HG02571 (cell line): ENCODE results near the gene STEAP1B.
A peak's percentile ranks its signal among the peaks of the same experiment; 100 is the strongest.
"Not testable (repeated sequence)": the region's sequence is repeated elsewhere in the genome, so short reads cannot be mapped to it uniquely, and the experiment has no call there.

Source experiments
- ATAC-seq: cut with Tn5 transposase; IDR thresholded peaks from one replicate; pipeline ENCODE4 v1.9.1; 2021; ENCODE audit warnings: mild to moderate bottlenecking, moderate library complexity; ENCODE audit not compliant: unreplicated experiment

STEAP1B gene

GRCh38 chr7:22460363-22460988, 39.5 kb downstream of the STEAP1B start:
- no peak for ATAC-seq

GRCh38 chr7:22457471-22457870, 42.5 kb downstream of the STEAP1B start:
- ATAC-seq = no peak

GRCh38 chr7:22454446-22454845, 45.5 kb downstream of the STEAP1B start:
- ATAC-seq = no peak

- ATAC-seq = no peak
These were observed 46.9 kb downstream of the STEAP1B start for GRCh38 chr7:22452960-22453558.

- no peak for ATAC-seq
These were observed 47.6 kb downstream of the STEAP1B start for GRCh38 chr7:22452142-22452959.

- not testable (repeated sequence) for ATAC-seq
These were observed 50.0 kb downstream of the STEAP1B start for GRCh38 chr7:22450013-22450412.

- peak; percentile 75 for ATAC-seq
These were observed 52.2 kb downstream of the STEAP1B start for GRCh38 chr7:22447762-22448161.

GRCh38 chr7:22447008-22447407, 53.0 kb downstream of the STEAP1B start:
- peak; percentile 40 for ATAC-seq

GRCh38 chr7:22445853-22446252, 54.1 kb downstream of the STEAP1B start:
- ATAC-seq = no peak

GRCh38 chr7:22445140-22445743, 54.7 kb downstream of the STEAP1B start:
- ATAC-seq = peak; percentile 15

- ATAC-seq = no peak
These were observed 55.6 kb downstream of the STEAP1B start for GRCh38 chr7:22444181-22444971.

- no peak for ATAC-seq
These were observed 56.4 kb downstream of the STEAP1B start for GRCh38 chr7:22443370-22444180.

- ATAC-seq = no peak
These were observed 57.1 kb downstream of the STEAP1B start for GRCh38 chr7:22442882-22443369.

- ATAC-seq = no peak
These were observed 57.7 kb downstream of the STEAP1B start for GRCh38 chr7:22442187-22442881.

GRCh38 chr7:22441157-22441556, 58.8 kb downstream of the STEAP1B start:
- ATAC-seq = no peak

GRCh38 chr7:22438994-22439393, 61.0 kb downstream of the STEAP1B start:
- peak; percentile 50 for ATAC-seq

- ATAC-seq = not testable (repeated sequence)
These were observed 63.4 kb downstream of the STEAP1B start for GRCh38 chr7:22436552-22436951.

GRCh38 chr7:22435720-22436119, 64.3 kb downstream of the STEAP1B start:
- no peak for ATAC-seq

GRCh38 chr7:22435105-22435504, 64.9 kb downstream of the STEAP1B start:
- ATAC-seq = peak; percentile 89
